ENCODE data around the gene APOL4.
"Not testable (repeated sequence)": the region's sequence is repeated elsewhere in the genome, so short reads cannot be mapped to it uniquely, and the experiment has no call there.

APOL4 gene

DNA sequence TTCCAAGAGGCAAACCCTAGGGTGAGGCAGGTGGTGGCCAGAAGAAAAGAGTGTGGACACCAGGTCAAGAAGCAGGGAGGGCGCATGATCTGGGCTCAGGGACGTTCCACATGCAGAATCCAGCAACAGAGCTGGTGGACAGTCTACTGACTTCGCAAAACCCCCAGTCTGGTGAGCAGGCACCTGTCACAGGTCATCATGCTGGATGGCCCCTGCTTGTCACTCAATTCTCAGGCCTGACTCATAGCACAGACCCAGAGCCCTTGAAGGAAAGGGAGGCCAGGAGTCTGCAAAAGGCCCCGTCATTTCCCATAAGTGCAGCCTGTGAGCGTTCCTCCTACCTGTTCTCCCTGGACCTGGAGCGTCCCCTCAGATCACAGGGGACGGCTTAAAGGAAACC lies 18.2 kb downstream of the APOL4 start:
- no peak for DNase-seq (ENCODE audit: low read depth)

DNA sequence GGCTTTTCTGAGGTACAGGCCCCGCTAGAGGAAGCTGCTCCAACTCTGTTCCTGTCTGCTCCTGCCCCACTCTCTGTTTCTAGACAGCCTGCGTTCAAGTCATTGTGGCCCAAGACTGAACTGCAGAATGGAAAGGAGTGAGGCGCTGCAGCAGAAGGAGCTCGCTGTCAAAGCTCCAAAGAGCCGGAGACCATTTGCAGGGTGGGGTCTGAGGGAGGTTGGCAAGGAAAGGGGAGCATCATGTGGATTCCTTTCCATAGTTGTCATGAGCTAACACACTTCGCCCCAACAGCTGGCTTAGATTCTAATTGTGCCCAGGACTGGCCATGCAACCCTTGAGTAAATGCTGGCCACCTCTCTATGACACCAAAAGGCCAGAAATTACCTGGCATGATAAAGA lies 18.8 kb downstream of the APOL4 start:
- no peak for DNase-seq (ENCODE audit: low read depth)

DNA sequence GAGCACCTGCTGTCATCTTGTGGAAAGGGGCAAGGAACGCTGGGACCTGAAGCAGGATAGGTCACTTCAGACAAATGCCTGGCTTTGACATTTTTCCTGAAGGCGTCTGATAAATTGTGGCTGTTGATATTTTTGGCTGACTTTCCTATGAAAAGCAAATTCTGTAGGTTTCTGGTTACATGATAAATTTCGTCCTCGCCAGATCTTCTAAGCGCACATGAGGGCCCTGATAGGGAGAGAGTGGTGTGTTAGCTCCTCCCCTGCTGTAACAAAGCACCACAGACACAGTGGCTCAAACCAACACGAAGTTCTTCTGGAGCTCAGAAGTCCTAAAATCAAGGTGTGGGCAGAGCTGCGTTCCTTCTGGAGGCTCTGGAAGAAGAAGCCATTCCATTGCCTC lies 19.6 kb downstream of the APOL4 start:
- DNase-seq (ENCODE audit: low read depth) = no peak

DNA sequence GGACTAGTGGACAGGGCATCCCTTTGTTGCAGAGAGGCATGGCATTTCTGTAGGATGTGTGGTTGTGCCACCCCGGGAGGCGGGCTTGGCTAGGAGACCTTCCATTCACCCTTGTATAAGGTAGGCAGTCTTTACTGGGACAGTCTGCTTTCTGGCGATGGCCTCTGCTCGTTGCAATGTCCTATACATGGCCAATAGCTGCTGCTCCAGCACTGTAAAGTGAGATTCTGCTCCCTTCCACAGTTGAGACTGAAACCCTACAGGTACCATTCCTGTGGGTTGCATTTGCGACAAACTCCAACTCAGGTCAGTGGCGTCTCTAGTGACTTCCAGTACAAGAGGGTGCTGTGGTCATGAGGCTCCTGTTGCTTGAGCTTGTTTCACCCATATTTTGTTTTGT lies 20.7 kb downstream of the APOL4 start:
- DNase-seq (ENCODE audit: low read depth) = no peak

DNA sequence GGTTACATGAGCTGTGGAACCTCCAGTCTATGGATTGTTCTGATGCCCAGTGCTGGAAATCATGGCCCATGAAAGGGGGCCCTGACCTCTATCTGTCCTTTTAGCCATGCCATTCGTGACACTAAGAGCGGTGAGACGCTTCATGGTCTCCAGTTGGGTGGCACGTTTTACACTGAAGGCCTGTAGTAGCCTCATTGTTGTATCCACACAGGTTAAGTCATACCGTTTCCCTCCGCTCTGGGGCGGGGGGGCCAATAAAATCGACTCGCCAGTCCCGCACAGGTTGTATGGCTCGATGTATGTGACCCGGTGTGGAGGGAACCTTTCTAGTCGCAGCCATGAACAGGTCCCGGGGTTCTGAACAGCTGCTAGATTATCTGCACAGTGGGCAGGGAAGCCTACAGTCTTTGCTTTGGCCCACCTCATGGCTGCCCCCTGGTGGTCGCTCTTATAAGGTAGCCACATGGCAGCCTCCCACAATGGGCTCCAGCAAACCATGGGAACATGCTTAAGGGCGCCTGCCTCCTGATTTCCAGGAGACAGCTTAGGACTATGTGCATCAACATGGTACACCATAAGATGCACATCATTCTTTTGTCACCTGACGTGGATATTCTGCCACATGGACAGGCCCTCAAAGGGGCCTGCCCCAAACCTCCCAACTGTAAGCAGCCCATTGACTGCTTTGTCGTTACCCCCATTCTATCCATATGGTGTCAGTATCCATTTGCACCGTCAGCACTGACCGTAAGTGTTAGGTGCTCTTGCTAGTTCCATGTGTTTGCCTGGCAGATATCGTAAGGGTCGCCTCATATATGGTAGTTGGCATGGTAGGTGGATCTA lies 21.4 kb downstream of the APOL4 start:
- DNase-seq (ENCODE audit: low read depth) = peak; percentile 70

DNA sequence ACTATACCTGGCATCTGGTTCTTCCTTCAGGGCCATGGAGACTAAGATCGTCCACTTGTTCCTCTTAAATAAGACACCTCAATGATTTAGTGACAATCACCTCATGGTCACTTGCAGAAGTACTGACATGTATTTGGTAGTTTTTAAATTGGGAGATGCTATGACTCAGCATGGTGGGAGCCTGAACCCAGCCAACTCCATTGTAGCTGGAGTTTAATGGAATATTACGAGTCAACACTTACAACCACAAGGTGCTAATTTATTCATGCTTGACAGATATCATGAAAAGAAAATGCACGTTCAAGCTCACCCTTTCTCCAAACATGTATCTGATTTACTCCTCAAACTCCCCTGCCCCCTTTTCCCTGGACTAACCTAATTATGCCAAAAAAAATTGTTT lies 24.4 kb downstream of the APOL4 start:
- DNase-seq (ENCODE audit: low read depth) = no peak

DNA sequence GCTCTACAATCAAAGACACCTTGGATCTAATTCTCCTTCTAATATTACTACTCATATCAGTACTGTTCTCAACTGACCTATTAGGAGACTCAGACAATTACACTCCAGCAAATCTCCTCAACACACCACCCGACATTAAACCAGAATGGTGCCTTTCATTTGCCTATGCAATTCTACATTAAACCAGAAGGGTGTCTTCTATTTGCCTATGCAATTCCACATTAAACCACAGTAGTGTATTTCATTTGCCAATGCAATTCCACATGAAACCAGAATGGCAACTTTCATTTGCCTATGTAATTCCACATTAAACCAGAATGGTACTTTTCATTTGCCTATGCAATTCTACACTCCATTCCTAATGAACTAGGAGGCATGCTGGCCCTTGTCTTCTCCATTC lies 25.7 kb downstream of the APOL4 start:
- DNase-seq (ENCODE audit: low read depth) = no peak

DNA sequence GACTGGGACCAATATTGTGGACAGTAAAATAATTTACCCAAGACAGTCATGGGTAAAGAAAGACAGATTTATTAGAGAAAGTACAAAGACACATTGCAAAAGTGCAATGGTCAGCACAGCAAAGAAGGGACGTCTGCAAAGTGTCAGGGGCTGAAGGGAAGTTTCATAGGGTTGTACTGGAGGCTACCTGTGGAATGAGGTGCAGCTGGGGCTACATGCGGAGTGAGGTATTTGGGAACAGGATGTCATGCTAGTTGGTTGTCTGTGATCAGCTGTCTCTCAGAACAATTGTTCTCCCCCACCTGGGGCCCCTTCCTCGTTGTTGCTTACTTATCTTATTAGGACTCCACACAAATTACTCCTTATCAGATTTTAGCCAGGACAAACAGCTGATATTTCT lies 29.7 kb downstream of the APOL4 start:
- no peak for DNase-seq (ENCODE audit: low read depth)

DNA sequence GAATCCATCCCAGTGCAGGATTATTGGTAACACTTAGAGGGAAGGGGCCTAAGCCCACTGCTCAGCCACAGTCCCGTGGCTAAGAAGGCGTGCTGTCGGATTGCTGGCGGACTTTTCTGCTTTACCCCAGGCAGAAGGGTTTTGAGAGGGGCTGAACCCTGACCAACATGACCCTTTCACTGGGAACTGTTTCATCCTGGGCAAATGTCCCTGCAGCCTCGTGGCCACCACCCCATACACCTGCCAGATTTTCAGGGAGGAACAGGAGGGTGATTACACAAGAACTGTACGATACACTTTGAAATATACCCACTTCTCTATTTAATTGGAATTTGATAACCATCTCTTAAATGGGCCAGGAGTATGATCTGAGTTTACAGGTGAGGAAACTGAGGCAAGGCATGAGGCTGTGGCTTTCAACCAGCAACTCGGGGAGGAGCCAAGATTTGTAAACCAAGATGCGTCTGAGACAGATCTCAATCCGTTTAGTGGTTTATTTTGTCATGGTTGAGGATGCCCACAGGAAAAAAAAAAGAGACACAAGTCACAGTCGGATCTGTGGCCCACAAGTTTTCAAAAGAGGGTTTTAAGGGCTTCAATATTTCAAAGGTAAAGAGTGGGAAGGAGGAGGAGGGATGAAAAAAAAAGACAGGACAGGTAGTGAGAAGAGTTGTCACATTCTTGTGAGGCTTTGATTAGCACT lies 34.9 kb downstream of the APOL4 start:
- no peak for DNase-seq (ENCODE audit: low read depth)

DNA sequence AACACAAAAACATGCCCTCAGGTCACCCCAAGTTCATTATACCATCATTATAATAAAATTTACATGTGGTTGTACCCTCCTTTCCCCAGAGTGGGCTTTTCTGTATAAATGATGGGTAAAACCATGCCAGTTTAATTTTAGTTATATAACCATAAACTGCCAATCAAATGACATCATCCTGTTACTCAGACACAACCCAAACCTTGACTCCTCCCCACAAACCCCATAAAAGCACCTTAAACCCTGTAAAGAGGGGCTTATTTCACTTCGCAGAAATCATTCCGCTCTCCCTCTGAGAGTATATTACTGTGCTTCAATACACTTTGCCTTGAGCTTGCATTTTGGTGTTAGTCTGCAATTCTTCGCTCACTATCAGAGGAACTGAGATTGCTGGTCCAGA lies 35.5 kb downstream of the APOL4 start:
- no peak for DNase-seq (ENCODE audit: low read depth)

DNA sequence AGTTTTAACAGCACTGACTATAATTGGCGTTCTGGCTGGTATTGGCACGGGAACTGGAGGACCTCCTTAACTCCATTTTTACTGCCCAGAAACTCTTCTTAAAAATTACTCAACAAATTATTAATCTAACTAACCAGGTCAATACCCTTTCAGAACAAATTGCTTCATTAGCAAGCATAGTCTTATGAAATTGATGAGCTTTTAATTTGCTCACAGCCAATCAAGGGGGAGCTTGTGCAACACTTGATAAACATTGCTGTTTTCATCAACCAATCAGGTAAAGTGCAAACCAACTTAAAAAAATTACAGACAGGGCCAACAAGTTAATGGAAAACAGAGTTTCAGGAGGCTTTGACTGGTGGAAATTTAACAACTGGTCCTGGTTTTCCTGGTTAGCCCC lies 36.5 kb downstream of the APOL4 start:
- no peak for DNase-seq (ENCODE audit: low read depth)

DNA sequence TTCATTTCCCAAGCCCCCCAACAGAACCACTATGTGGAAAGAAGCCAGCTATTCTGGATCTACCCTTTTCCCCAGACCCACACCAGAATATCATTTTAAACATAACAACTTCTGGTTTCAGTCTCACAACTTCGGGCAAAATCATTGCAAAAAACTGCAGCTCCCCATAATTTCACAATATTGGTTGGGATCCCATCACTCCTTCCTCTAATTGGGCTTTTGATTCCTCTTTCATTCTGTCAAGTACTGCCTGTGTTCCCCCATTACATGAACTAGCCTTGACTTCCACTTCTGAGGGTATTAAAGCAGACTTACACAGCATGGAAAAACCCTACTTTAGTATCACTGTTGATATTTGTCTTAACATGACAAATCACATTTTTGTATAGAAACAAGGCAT lies 37.0 kb downstream of the APOL4 start:
- DNase-seq (ENCODE audit: low read depth) = no peak

DNA sequence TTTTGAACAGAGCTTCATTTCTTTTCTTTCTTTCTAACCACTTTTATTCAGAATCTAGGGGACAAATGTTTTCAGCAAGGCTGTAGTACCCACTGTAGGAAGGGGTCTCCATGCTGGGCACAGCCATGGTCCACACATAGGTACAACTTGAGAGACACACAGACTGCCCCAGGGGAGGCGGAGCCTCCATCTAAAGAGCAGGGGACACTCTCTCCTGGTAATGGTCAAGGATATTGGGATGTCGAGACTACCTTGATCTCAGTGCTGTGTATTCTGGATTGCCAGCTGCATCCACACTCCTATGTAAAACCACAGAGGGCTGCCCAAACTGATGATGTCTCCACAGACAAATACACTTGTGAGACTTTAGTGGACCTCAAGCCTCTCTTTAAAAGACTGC lies 38.1 kb downstream of the APOL4 start:
- DNase-seq (ENCODE audit: low read depth) = no peak

DNA sequence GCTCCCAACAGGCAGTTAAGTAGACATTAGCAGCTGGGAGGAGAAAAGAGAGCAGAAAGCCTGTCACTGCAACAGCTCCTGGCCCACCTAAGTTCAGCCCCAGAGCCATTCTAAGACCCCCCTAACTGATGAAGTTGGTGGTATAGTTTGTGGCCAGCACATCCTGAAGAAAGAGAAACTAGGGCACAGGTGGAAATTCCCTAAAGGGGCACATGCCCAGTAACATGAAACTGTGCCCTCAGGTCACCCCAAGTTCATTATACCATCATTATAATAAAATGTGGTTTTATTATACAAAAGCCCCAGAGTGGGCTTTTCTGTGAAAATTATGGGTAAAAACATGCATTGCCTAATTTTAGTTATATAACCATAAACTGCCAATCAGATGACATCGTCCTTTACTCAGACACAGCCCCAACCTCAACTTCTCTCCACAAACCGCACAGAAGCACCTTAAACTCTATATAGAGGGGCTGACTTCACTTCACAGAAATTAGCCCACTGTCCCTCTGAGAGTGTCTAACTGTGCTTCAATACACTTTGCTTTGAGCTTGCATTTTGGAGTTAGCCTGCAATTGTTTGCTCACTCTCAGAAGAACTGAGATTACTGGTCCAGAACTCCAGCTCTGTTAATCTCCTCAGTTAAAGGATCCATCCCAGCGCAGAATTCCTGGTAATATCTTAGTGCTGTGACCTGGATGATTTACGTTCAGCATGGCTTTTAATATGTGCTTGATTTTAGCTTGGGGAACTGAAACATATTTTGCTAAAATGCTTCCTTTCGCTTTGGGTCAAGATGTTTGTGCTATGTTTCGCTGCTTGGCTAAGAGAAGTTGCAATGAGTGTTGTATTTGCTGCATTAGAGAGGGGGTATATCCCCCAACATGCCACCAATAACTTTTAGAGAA lies 39.2 kb downstream of the APOL4 start:
- no peak for DNase-seq (ENCODE audit: low read depth)

DNA sequence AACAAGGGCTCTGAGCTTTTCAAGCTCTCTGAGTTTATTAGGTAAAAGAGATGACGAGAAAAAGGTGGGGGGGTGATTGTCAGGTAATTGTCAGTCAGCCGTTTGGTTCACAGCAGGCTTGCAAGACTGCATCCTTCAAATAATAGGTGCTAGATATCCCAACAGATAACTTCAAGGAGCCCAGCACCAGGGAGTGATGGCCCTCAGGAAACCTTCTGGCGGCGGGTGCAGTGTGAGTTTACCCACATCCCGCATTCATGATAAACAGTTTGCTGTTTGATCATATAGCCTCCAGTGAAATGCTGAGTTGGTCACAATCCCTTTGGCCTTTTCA lies 39.8 kb downstream of the APOL4 start:
- not testable (repeated sequence) for DNase-seq (ENCODE audit: low read depth)

DNA sequence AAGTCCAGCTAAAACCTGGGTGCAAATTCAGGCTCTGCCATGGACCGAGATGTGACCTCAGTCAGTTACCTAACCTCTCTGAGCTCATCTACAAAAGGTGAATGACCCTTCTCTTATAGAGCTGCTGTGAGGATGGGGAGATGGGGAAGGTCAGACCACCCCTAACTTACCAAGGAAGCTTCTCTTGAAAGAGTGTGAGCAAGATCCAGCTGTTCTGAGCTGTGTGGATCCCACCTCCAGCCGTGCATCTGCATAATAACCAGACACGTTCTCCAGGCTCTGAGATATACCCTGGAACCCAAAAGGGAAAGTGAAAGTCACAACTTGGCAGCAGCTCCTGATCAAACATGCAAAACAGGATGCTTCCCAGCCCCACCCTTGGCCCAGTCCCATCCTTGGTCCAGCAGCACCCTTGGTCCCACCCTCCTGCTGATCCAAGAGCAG lies 41.1 kb downstream of the APOL4 start, which contains the start of gene APOL3:
Gene APOL3 (minus strand): TSS at position 257 of the 444 bp plus-strand sequence. CDS start 11,700 bp downstream, outside the sequence.
- no peak for DNase-seq (ENCODE audit: low read depth)

DNA sequence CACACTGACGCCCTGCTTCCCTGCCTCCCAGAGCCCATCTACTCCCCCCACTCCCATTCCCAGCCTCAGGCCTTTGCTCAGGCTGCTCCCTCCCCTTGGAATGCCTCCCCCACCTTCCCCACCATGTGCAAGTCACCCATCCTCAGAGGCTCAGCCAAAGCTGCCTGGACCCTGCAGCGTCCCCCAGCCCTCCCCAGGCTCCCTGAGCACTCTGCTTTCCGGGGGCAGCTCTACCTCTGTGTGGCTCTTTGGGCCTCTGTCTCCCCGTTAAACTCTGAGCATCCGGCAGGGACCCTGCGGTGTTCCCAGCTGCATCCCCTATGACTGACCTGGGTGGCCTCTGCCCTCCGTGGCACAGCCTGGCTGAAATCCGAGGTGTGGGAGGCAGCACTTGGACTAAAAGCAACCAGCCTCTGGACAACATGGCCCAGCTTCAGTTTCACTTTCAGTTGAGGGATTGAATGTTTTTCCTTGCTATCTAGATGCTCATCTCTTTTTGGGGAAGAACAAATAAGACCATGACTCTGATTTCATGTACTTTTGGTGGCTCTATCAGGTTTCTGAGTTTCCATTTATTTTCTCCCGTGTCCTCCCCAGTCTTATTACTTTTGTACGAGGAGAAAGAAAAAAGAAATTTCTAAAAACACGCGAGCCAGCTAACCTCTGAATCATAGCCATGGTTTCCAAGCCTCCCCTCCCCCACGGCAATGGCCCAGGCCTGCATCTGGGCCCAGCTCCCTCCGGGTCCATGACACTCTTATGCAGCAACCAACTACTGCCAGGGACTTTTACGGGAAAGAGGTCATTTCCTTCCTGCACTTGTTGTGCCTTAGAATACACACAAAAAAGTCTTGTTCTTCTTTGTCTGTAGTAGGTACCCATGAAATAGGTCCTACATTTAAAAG lies 44.8 kb downstream of the APOL4 start:
- DNase-seq (ENCODE audit: low read depth) = peak; percentile 52

DNA sequence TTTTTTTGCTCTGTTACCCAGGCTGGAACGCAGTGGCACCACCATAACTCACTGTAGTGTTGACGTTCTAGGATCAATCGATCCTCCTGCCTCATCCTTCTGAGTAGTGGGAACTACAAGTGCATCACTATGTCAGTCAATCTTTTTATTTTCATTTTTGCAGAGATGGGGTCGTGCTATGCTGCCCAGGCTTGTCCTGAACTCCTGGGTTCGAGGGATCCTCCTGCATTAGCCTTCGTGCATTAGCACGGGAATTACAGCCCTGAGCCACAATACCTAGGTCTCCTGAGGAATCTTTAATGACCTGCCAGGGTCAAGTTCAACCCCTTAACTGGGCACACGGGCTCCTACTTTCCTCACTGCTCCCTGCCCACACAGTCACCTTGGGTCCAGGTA lies 45.5 kb downstream of the APOL4 start:
- no peak for DNase-seq (ENCODE audit: low read depth)

DNA sequence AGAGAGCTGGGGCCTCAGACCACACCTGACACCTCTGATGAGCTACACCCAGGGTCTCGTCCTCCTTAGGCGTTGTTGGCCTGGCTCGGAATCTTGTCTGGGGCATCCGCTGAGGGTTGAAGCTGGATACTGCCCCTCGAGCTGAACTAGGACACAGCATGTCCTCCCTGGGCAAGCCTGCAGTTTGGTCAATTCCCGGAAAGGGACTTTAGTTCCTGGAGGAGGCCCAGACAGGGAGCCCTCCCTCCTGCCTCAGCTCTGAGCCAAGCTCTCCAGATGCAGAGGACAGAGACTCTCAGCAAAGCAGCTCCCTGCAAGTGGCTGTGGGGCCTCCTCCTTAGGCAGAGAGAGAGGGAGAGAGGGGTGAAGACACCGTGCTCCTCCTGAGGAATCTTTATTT lies 45.9 kb downstream of the APOL4 start:
- no peak for DNase-seq (ENCODE audit: low read depth)

DNA sequence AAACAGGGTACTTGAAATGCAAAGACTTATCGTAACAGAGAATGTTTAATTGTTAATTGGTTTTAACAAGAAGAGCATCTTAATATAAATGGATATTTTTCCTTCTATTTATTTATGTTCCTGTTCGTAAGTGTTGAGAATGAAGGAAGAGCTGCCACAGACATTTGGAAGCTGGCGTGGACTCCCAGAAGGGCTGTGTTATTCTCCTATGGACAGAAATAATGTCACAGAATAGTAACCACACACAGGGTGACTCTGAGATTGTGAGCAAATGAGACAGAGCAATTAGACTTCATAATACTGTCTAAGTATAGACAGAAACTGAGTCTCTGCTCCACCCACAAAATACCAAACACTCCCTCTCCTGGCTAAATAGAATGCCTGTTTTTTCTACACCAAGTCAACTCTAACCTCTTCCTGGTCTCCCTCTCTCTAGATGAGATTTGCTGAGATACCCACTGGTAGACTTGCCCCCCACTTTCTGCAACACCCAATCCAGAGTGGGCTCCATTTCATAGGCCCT lies 47.1 kb downstream of the APOL4 start:
- no peak for DNase-seq (ENCODE audit: low read depth)
